DOHH2 (cell line): Measurements from ENCODE around the gene TMEM248.

ENCODE experiments used
- CTCF ChIP-seq: fragments of 200-600 bp; sonication (generic); IDR thresholded peaks from one replicate; pipeline ENCODE4 v1.5.1; 2014; ENCODE audit warnings: antibody characterized with exemption, mild to moderate bottlenecking, low read depth, low read length; ENCODE audit not compliant: poor library complexity, severe bottlenecking
- EZH2phosphoT487 ChIP-seq: fragments of 200-600 bp; sonication (generic); IDR thresholded peaks from 2 replicates; pipeline ENCODE4 v1.6.1; 2017; ENCODE audit warnings: borderline replicate concordance, mild to moderate bottlenecking, antibody characterized with exemption, low read length, moderate library complexity, mixed read lengths

GRCh38 chr7:66927348-66927948, 6.4 kb downstream of the TMEM248 start:
- TF ChIP-seq CTCF (no peak), EZH2phosphoT487 (no peak)
